Lower leg skin (tissue), 4 donors: ENCODE measurements around the gene NFE2L1. TPM values are rescaled to one million over a fixed set of nuclear protein-coding genes. Genes with fewer than 3 reads are reported as not detected.
A peak's percentile ranks its signal among the peaks of the same experiment; 100 is the strongest.

Experiments used
- DNase-seq, 2 donors: peaks; one replicate each; pipeline ENCODE4 v3.0.0-alpha.2; 2019; ENCODE audit warnings: low spot score in 2 of 2
- H3K4me3 ChIP-seq: fragments of 200-600 bp; sonication (generic); 2 replicates; pipeline ENCODE4 v1.5.1; 2017; ENCODE audit warnings: mild to moderate bottlenecking, low read depth; ENCODE audit not compliant: poor library complexity, severe bottlenecking
- CTCF ChIP-seq, 3 donors: fragments of 450-650 bp; IDR thresholded peaks; one replicate each; pipeline ENCODE4 v1.5.1; 2016; ENCODE audit warnings: antibody characterized with exemption in 3 of 3, mild to moderate bottlenecking in 3 of 3, moderate library complexity in 2 of 3
- POLR2A ChIP-seq, 2 donors: fragments of 450-650 bp; IDR thresholded peaks; one replicate each; pipeline ENCODE4 v1.6.1; 2016 to 2017; ENCODE audit warnings: antibody characterized with exemption in 2 of 2, mild to moderate bottlenecking in 1 of 2, moderate library complexity in 1 of 2
- WGBS, 2 donors: methylation state at CpG; one replicate each; pipeline ENCODE4 v1.1.5; 2018; 5-methylcytosine and 5-hydroxymethylcytosine counted together
- intact Hi-C: fragments of 100-400 bp; cut with DNase I; formaldehyde crosslinking; loops from one replicate; pipeline ENCODE4 v1.15.0; 2023; ENCODE audit warnings: low total_unique reads
- total RNA-seq, 4 donors: library from RNA; depleted of rRNA; stranded (reverse); fragments of >200 nt; gene quantifications; one replicate each; pipeline ENCODE4 v1.1.0, GENCODE V29; 2016

The NFE2L1 gene
- total RNA-seq, 4 donors from 2014 or later = 97.2 to 158 (median 117) TPM

- no peak overlapping the region for H3K4me3 ChIP-seq
- intact Hi-C loops = loop anchor here (10.0 kb wide), 1 partner anchor 100 kb away; no protein-coding TSS in a partner anchor
- TF ChIP-seq POLR2A (IDR thresholded peaks at IDR 0.05) (no peak), CTCF (IDR thresholded peaks at IDR 0.05) (peak in 1 of 3 donors; percentile 77)
- peak; percentile 97 to 99 for DNase-seq
- 1% methylated on average over 37 to 55 of the region's 56 CpGs for WGBS, 2 donors
These were observed 22.9 kb upstream of the NFE2L1 start for GRCh38 chr17:48025040-48025903.

GRCh38 chr17:48025904-48026501 lies 22.2 kb upstream of the NFE2L1 start:
- DNase-seq = peak in 1 of 2 donors; percentile 45
- intact Hi-C loops = loop anchor here (2.0 to 10.0 kb wide), 2 partner anchors 49 to 99 kb away; no protein-coding TSS in a partner anchor
- H3K4me3 ChIP-seq = no peak overlapping the region
- 2 to 9% methylated on average over 8 of the region's 8 CpGs for WGBS, 2 donors
- TF ChIP-seq POLR2A (IDR thresholded peaks at IDR 0.05) (no peak), CTCF (IDR thresholded peaks at IDR 0.05) (no peak)

- WGBS, 2 donors = 15 to 18% methylated on average over 11 to 16 of the region's 18 CpGs
- intact Hi-C loops = loop anchor here (2.0 to 10.0 kb wide), 2 partner anchors 48 to 98 kb away; no protein-coding TSS in a partner anchor
- peak; percentile 88 to 97 for DNase-seq
- TF ChIP-seq POLR2A (IDR thresholded peaks at IDR 0.05) = no peak
- peak in 1 of 3 donors; percentile 66 for TF ChIP-seq CTCF (IDR thresholded peaks at IDR 0.05)
- no peak overlapping the region for H3K4me3 ChIP-seq
These were observed 21.4 kb upstream of the NFE2L1 start for GRCh38 chr17:48026502-48027321.

GRCh38 chr17:48027322-48027981 lies 20.7 kb upstream of the NFE2L1 start:
- H3K4me3 ChIP-seq = no peak overlapping the region
- no peak for TF ChIP-seq POLR2A (IDR thresholded peaks at IDR 0.05)
- TF ChIP-seq CTCF (IDR thresholded peaks at IDR 0.05) = no peak
- WGBS, 2 donors = 80 to 89% methylated on average over 11 to 12 of the region's 12 CpGs
- intact Hi-C loops = loop anchor here (2.0 to 10.0 kb wide), 2 partner anchors 47 to 97 kb away; no protein-coding TSS in a partner anchor
- DNase-seq = no peak

- WGBS, 2 donors = 85 to 87% methylated on average over 1 of the region's 1 CpG
- TF ChIP-seq POLR2A (IDR thresholded peaks at IDR 0.05) (no peak), CTCF (IDR thresholded peaks at IDR 0.05) (no peak)
- intact Hi-C loops = loop anchor here (10.0 kb wide), 1 partner anchor 96 kb away; no protein-coding TSS in a partner anchor
- no peak for DNase-seq
- H3K4me3 ChIP-seq = no peak overlapping the region
These were observed 19.4 kb upstream of the NFE2L1 start for GRCh38 chr17:48028736-48029135.
